ENCODE measurements around the gene CNGA4.
"Not testable (repeated sequence)": the region's sequence is repeated elsewhere in the genome, so short reads cannot be mapped to it uniquely, and the experiment has no call there.

Gene CNGA4

GRCh38 chr11:6225896-6226295, 13.0 kb upstream of the CNGA4 start:
- DNase-seq, result no peak

- no peak for DNase-seq
Observed at GRCh38 chr11:6228520-6228919, 10.4 kb upstream of the CNGA4 start.

GRCh38 chr11:6229911-6230310, 9.0 kb upstream of the CNGA4 start:
- no peak for DNase-seq

GRCh38 chr11:6232899-6233298, 6.0 kb upstream of the CNGA4 start:
- peak in 1 of 3 experiments; percentile 1 for DNase-seq

GRCh38 chr11:6233984-6234386, 4.9 kb upstream of the CNGA4 start:
- no peak for DNase-seq

GRCh38 chr11:6234387-6235107, 4.3 kb upstream of the CNGA4 start, which contains the start of gene FHIP1B:
FHIP1B (minus strand) TSS chr11:6234636; CDS start chr11:6224516, 10,120 bp downstream.
- DNase-seq, result peak; percentile 99 to 100 (median 100)

GRCh38 chr11:6237266-6237665, 1.6 kb upstream of the CNGA4 start:
- DNase-seq, result no peak

- peak in 1 of 3 experiments; percentile 27 for DNase-seq
Observed at GRCh38 chr11:6237761-6238302, 1.1 kb upstream of the CNGA4 start.

- no peak for DNase-seq
Observed at GRCh38 chr11:6240139-6240538, 1.2 kb downstream of the CNGA4 start.

- DNase-seq, result no peak
Observed at GRCh38 chr11:6240781-6241180, 1.9 kb downstream of the CNGA4 start.

GRCh38 chr11:6241316-6241715, 2.4 kb downstream of the CNGA4 start:
- DNase-seq, result no peak

- DNase-seq, result no peak
Observed at GRCh38 chr11:6245536-6245935, 6.6 kb downstream of the CNGA4 start.

- no peak for DNase-seq
Observed at GRCh38 chr11:6248248-6248647, 9.4 kb downstream of the CNGA4 start.

- not testable (repeated sequence) for DNase-seq
Observed at GRCh38 chr11:6248897-6249296, 10.0 kb downstream of the CNGA4 start.

GRCh38 chr11:6249770-6250555, 11.1 kb downstream of the CNGA4 start:
- no peak for DNase-seq

GRCh38 chr11:6251120-6251733, 12.3 kb downstream of the CNGA4 start:
- DNase-seq, result peak; percentile 16 to 54 (median 51)

- DNase-seq, result no peak
Observed at GRCh38 chr11:6251990-6252473, 13.1 kb downstream of the CNGA4 start.

GRCh38 chr11:6253197-6253596, 14.3 kb downstream of the CNGA4 start:
- DNase-seq, result no peak

GRCh38 chr11:6258141-6258540, 19.3 kb downstream of the CNGA4 start:
- DNase-seq, result no peak

GRCh38 chr11:6258571-6259081, 19.7 kb downstream of the CNGA4 start:
- peak in 2 of 3 experiments; percentile 64 to 70 for DNase-seq

GRCh38 chr11:6260207-6260726, 21.4 kb downstream of the CNGA4 start:
- peak in 1 of 3 experiments; percentile 27 for DNase-seq

GRCh38 chr11:6263662-6264061, 24.8 kb downstream of the CNGA4 start:
- no peak for DNase-seq

GRCh38 chr11:6268820-6269219, 29.9 kb downstream of the CNGA4 start:
- no peak for DNase-seq
